Measurements from ENCODE around the gene CORO6.

CORO6 gene

GRCh38 chr17:29573558-29573869 is 49.2 kb downstream of the CORO6 start:
- CTCF ChIA-PET = interaction anchor here (0.7 to 0.9 kb wide), 2 partner anchors 9 to 18 kb away, joined by 3 to 4 read pairs; no protein-coding TSS in a partner anchor
- peak overlapping the region; percentile 99 for H3K27ac ChIP-seq
- DNase-seq (ENCODE audit: low spot score) = no peak
- TF ChIP-seq CTCF (conservative IDR thresholded peaks at IDR 0.05; ENCODE audit: low read depth) = no peak
- POLR2A ChIA-PET (ENCODE audit: low non-redundant PET) = no interaction called here

- ChIA-PET CTCF (interaction anchor here (0.7 to 1.1 kb wide), 3 partner anchors 10 to 22 kb away, joined by 3 to 4 read pairs (median 3); no protein-coding TSS in a partner anchor), POLR2A (ENCODE audit: low non-redundant PET) (no interaction called here)
- TF ChIP-seq CTCF (conservative IDR thresholded peaks at IDR 0.05; ENCODE audit: low read depth) = 0 out of 2 replicates have a peak, but pooled peaks have one; percentile 15
- peak overlapping the region; percentile 99 for H3K27ac ChIP-seq
- DNase-seq (ENCODE audit: low spot score) = no peak
Measured at GRCh38 chr17:29572691-29573557, 49.8 kb downstream of the CORO6 start.

GRCh38 chr17:29571883-29572681 is 50.6 kb downstream of the CORO6 start:
- CTCF ChIA-PET = interaction anchor here (0.7 to 1.1 kb wide), 4 partner anchors 20 to 143 kb away, joined by 3 to 6 read pairs (median 4); no protein-coding TSS in a partner anchor
- TF ChIP-seq CTCF (conservative IDR thresholded peaks at IDR 0.05; ENCODE audit: low read depth) = no peak
- POLR2A ChIA-PET (ENCODE audit: low non-redundant PET) = no interaction called here
- DNase-seq (ENCODE audit: low spot score) = no peak
- peak overlapping the region; percentile 99 for H3K27ac ChIP-seq

GRCh38 chr17:29571486-29571882 is 51.2 kb downstream of the CORO6 start:
- CTCF ChIA-PET = interaction anchor here (0.7 to 1.7 kb wide), 5 partner anchors 20 to 142 kb away, joined by 3 to 6 read pairs (median 4); no protein-coding TSS in a partner anchor
- DNase-seq (ENCODE audit: low spot score) = no peak
- H3K27ac ChIP-seq = peak overlapping the region; percentile 99
- TF ChIP-seq CTCF (conservative IDR thresholded peaks at IDR 0.05; ENCODE audit: low read depth) = no peak
- POLR2A ChIA-PET (ENCODE audit: low non-redundant PET) = no interaction called here

GRCh38 chr17:29570521-29570920 is 52.2 kb downstream of the CORO6 start:
- ChIA-PET POLR2A (ENCODE audit: low non-redundant PET) (no interaction called here), CTCF (interaction anchor here (0.6 to 1.7 kb wide), 2 partner anchors 10 to 21 kb away, joined by 3 to 4 read pairs; no protein-coding TSS in a partner anchor)
- H3K27ac ChIP-seq = peak overlapping the region; percentile 23; the same call in 1 of the 2 replicates
- no peak for TF ChIP-seq CTCF (conservative IDR thresholded peaks at IDR 0.05; ENCODE audit: low read depth)
- no peak for DNase-seq (ENCODE audit: low spot score)
